Lung (tissue), 12 donors: ENCODE measurements around the gene PHKB. TPM values are rescaled to one million over a fixed set of nuclear protein-coding genes. Genes with fewer than 3 reads are reported as not detected.

Experiments used
- ATAC-seq: fragments of 200-7000 bp; cut with Tn5 transposase; one replicate; pipeline ENCODE4 v1.9.1; 2020; ENCODE audit warnings: moderate number of reproducible peaks; ENCODE audit not compliant: insufficient read depth, low FRiP score
- DNase-seq, 3 donors: peaks; one replicate each; pipeline ENCODE4 v3.0.0-alpha.2; 2013 to 2017
- H3K27ac ChIP-seq, 2 donors: one replicate each; pipeline ENCODE4 v1.5.1; 2013; ENCODE audit warnings: mild to moderate bottlenecking in 2 of 2, moderate library complexity in 2 of 2, control low read depth in 1 of 2, inconsistent platforms in 1 of 2, low read depth in 1 of 2, low read length in 1 of 2
- H3K27me3 ChIP-seq, 3 donors: one replicate each; pipeline ENCODE4 v1.5.1; 2013; ENCODE audit warnings: low read length in 2 of 3; ENCODE audit not compliant: control insufficient read depth in 3 of 3, insufficient read depth in 3 of 3
- H3K36me3 ChIP-seq, 4 donors: one replicate each; pipeline ENCODE4 v1.5.1; 2013; ENCODE audit warnings: low read length in 4 of 4, mild to moderate bottlenecking in 1 of 4, moderate library complexity in 1 of 4; ENCODE audit not compliant: control insufficient read depth in 4 of 4, insufficient read depth in 4 of 4
- H3K4me1 ChIP-seq, 5 donors: one replicate each; pipeline ENCODE4 v1.5.1; 2013; ENCODE audit warnings: low read length in 5 of 5, mild to moderate bottlenecking in 2 of 5, moderate library complexity in 1 of 5; ENCODE audit not compliant: control insufficient read depth in 5 of 5, insufficient read depth in 5 of 5
- H3K4me3 ChIP-seq: one replicate; pipeline ENCODE4 v1.5.1; 2013; ENCODE audit warnings: mild to moderate bottlenecking, control low read depth, moderate library complexity
- H3K9ac ChIP-seq, 2 donors: one replicate each; pipeline ENCODE4 v1.5.1; 2013; ENCODE audit warnings: low read length in 2 of 2, control low read depth in 1 of 2; ENCODE audit not compliant: insufficient read depth in 1 of 2
- H3K9me3 ChIP-seq, 4 donors: one replicate each; pipeline ENCODE4 v1.5.1; 2013; ENCODE audit warnings: low read length in 3 of 4, mild to moderate bottlenecking in 1 of 4, moderate library complexity in 1 of 4; ENCODE audit not compliant: control insufficient read depth in 4 of 4, insufficient read depth in 3 of 4
- WGBS, 2 donors: extraction: QIAGEN DNeasy Blood & Tissue Kit; methylation state at CpG; one replicate each; pipeline ENCODE4 v1.1.7; 2013; 5-methylcytosine and 5-hydroxymethylcytosine counted together
- polyA plus RNA-seq, 2 donors: library from polyadenylated mRNA; stranded (reverse); fragments of 200-250 nt; gene quantifications; one replicate each; pipeline ENCODE4 v1.2.1, GENCODE V29; 2013
- total RNA-seq, 2 donors: library from RNA; depleted of rRNA in 1 of 2; stranded (reverse); fragments of >200 nt in 1 of 2; gene quantifications; one replicate each; pipeline ENCODE4 v1.2.1, GENCODE V29; 2014 to 2021
- TF ChIP-seq, protein P1 (sequence below): IDR thresholded peaks from 2 replicates; pipeline ENCODE4 v1.5.1; 2012; ENCODE audit warnings: mild to moderate bottlenecking; ENCODE audit errors: control extremely low read depth, extremely low read depth
- donor health status: control.
- donor health status: control.
- donor health status: Bipolar disorder and iron deficiency.
- donor health status: healthy.
- donor health status: DM: yes; HTN: yes; CAD: no.

Gene PHKB
- total and polyA plus RNA-seq, 4 donors = 21.2 to 134 (median 49.6) TPM

DNA sequence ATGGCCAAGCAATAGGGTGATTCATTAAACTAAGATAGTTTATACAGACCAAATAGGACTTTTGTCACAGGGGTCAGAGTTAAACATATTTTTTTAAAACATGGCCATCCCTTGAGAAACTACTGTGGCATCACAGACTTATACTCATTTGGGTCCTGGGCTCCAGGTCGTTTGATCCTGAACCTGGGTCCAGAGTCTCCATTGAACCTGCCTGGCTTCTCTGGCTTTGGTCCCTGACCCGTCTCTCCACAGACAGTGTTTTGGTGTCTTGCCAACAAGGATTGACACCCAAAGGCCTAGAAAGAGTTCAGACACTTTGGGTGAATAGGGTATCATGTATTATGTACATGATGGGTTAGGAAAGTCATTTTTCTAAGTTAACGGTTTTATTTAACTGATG is 236.7 kb downstream of the PHKB start:
- no peak overlapping the region for H3K9ac ChIP-seq
- no peaks in the 10 kb centered on the region for H3K9me3 ChIP-seq
- WGBS, 2 donors = 93 to 96% methylated on average over 3 of the region's 3 CpGs
- H3K4me3 ChIP-seq = no peak overlapping the region
- DNase-seq (no peak), ATAC-seq (no peak)
- no peak overlapping the region for H3K27ac ChIP-seq
- no peaks in the 10 kb centered on the region for H3K27me3 ChIP-seq
- H3K4me1 ChIP-seq = no peaks in the 10 kb centered on the region
- H3K36me3 ChIP-seq = peaks cover 13 to 41% (median 27%) of the 10 kb centered on the region in 4 donors
- TF ChIP-seq, protein P1, sequence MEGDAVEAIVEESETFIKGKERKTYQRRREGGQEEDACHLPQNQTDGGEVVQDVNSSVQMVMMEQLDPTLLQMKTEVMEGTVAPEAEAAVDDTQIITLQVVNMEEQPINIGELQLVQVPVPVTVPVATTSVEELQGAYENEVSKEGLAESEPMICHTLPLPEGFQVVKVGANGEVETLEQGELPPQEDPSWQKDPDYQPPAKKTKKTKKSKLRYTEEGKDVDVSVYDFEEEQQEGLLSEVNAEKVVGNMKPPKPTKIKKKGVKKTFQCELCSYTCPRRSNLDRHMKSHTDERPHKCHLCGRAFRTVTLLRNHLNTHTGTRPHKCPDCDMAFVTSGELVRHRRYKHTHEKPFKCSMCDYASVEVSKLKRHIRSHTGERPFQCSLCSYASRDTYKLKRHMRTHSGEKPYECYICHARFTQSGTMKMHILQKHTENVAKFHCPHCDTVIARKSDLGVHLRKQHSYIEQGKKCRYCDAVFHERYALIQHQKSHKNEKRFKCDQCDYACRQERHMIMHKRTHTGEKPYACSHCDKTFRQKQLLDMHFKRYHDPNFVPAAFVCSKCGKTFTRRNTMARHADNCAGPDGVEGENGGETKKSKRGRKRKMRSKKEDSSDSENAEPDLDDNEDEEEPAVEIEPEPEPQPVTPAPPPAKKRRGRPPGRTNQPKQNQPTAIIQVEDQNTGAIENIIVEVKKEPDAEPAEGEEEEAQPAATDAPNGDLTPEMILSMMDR = no peak

- no peaks in the 10 kb centered on the region for H3K4me1 ChIP-seq
- no peaks in the 10 kb centered on the region for H3K9me3 ChIP-seq
- H3K4me3 ChIP-seq = no peak overlapping the region
- H3K36me3 ChIP-seq = peaks cover 13 to 34% (median 22%) of the 10 kb centered on the region in 4 donors
- ATAC-seq (no peak), DNase-seq (peak in 1 of 3 donors; percentile 21)
- WGBS, 2 donors = 45 to 73% methylated on average over 5 of the region's 5 CpGs
- TF ChIP-seq, protein P1 = no peak
- H3K27me3 ChIP-seq = no peaks in the 10 kb centered on the region
- no peak overlapping the region for H3K9ac ChIP-seq
- no peak overlapping the region for H3K27ac ChIP-seq
Measured at GRCh38 chr16:47699106-47699505, 238.0 kb downstream of the PHKB start.

GRCh38 chr16:47700857-47701587 is 239.9 kb downstream of the PHKB start:
- Histone ChIP-seq H3K36me3 (peaks cover 13 to 20% (median 17%) of the 10 kb centered on the region in 4 donors), H3K4me3 (no peak overlapping the region), H3K9me3 (no peaks in the 10 kb centered on the region), H3K4me1 (no peaks in the 10 kb centered on the region), H3K9ac (no peak overlapping the region), H3K27me3 (no peaks in the 10 kb centered on the region), H3K27ac (no peak overlapping the region)
- 77 to 84% methylated on average over 6 of the region's 6 CpGs for WGBS, 2 donors
- DNase-seq (no peak), ATAC-seq (no peak)
- TF ChIP-seq, protein P1 = no peak
